OCI-LY3 (cell line): ENCODE data around the gene TNFSF12.

Experiments
- H2AFZ ChIP-seq: fragments of 200-600, 300-600 bp; shearing (Covaris generic); 2 replicates; pipeline ENCODE4 v1.6.0; 2014; ENCODE audit warnings: antibody characterized with exemption, low read depth, low read length
- H3K27ac ChIP-seq: fragments of 200-600, 300-600 bp; sonication (generic); 2 replicates; pipeline ENCODE4 v1.5.1; 2014; ENCODE audit warnings: mild to moderate bottlenecking, low read length, moderate library complexity, mixed read lengths
- H3K27me3 ChIP-seq: fragments of 200-600, 300-600 bp; sonication (generic); 2 replicates; pipeline ENCODE4 v1.6.1; 2014; ENCODE audit warnings: low read depth, low read length, mixed read lengths
- H3K36me3 ChIP-seq: fragments of 200-600, 300-600 bp; sonication (generic); replicated peaks from 2 replicates; pipeline ENCODE3; 2014; ENCODE audit warnings: low read depth, low read length, mixed read lengths
- H3K4me1 ChIP-seq: fragments of 300-600, 200-600 bp; sonication (generic); 2 replicates; pipeline ENCODE4 v1.6.1; 2014; ENCODE audit warnings: low read length, mixed read lengths
- H3K4me2 ChIP-seq: fragments of 200-600, 300-600 bp; sonication (generic); 2 replicates; pipeline ENCODE4 v1.6.1; 2014; ENCODE audit warnings: low read length, mixed read lengths
- H3K4me3 ChIP-seq: fragments of 300-600, 200-600 bp; sonication (generic); 2 replicates; pipeline ENCODE4 v1.5.1; 2014; ENCODE audit warnings: antibody characterized with exemption, mild to moderate bottlenecking, low read length, moderate library complexity
- H3K79me2 ChIP-seq: fragments of 300-600, 200-600 bp; shearing (Covaris generic); 2 replicates; pipeline ENCODE4 v1.6.1; 2014; ENCODE audit warnings: mild to moderate bottlenecking, low read length, mixed read lengths
- H3K9ac ChIP-seq: fragments of 300-600, 200-600 bp; shearing (Covaris generic); 2 replicates; pipeline ENCODE4 v1.6.0; 2014; ENCODE audit warnings: mild to moderate bottlenecking, low read length, moderate library complexity
- H3K9me3 ChIP-seq: fragments of 200-600, 300-600 bp; shearing (Covaris generic); 2 replicates; pipeline ENCODE4 v1.6.1; 2014; ENCODE audit warnings: low read length, mixed read lengths; ENCODE audit not compliant: insufficient read depth
- H4K20me1 ChIP-seq: fragments of 200-600, 300-600 bp; sonication (generic); 2 replicates; pipeline ENCODE4 v1.6.1; 2016; ENCODE audit warnings: low read length, mixed read lengths; ENCODE audit not compliant: insufficient read depth
- CTCF ChIP-seq: fragments of 200-600, 300-600 bp; sonication (generic); IDR thresholded peaks from 2 replicates; pipeline ENCODE4 v1.5.1; 2014; ENCODE audit warnings: antibody characterized with exemption, low read length, low read depth
- EZH2phosphoT487 ChIP-seq: fragments of 200-600 bp; shearing (Covaris generic); IDR thresholded peaks from 2 replicates; pipeline ENCODE4 v1.6.1; 2018; ENCODE audit warnings: antibody characterized with exemption, mixed run types, low read depth

TNFSF12 gene

GRCh38 chr17:7570351-7570750 is 21.5 kb downstream of the TNFSF12 start:
- Histone ChIP-seq H4K20me1 (peaks cover 17% of the 10 kb centered on the region), H3K27me3 (no peaks in the 10 kb centered on the region), H3K9me3 (no peaks in the 10 kb centered on the region), H3K4me1 (peaks cover 19% of the 10 kb centered on the region), H3K9ac (no peak overlapping the region), H3K79me2 (peaks cover 45% of the 10 kb centered on the region), H3K27ac (no peak overlapping the region), H3K4me3 (no peak overlapping the region), H2AFZ (no peak overlapping the region), H3K4me2 (no peak overlapping the region), H3K36me3 (peaks cover 37% of the 10 kb centered on the region)
- TF ChIP-seq EZH2phosphoT487 (no peak), CTCF (no peak)

- H3K4me1 ChIP-seq, result peaks cover 38% of the 10 kb centered on the region
- no peak overlapping the region; the same call in 1 of the 2 replicates for H2AFZ ChIP-seq
- TF ChIP-seq EZH2phosphoT487, result no peak
- no peak for TF ChIP-seq CTCF
- peak overlapping the region; percentile 96 for H3K4me3 ChIP-seq
- peak overlapping the region; percentile 87 for H3K9ac ChIP-seq
- peaks cover 60% of the 10 kb centered on the region for H3K79me2 ChIP-seq
- H3K9me3 ChIP-seq, result no peaks in the 10 kb centered on the region
- H3K27ac ChIP-seq, result peak overlapping the region; percentile 69
- peaks cover 36% of the 10 kb centered on the region for H4K20me1 ChIP-seq
- H3K4me2 ChIP-seq, result peak overlapping the region; percentile 91
- H3K36me3 ChIP-seq, result peaks cover 50% of the 10 kb centered on the region
- H3K27me3 ChIP-seq, result no peaks in the 10 kb centered on the region
Measured at GRCh38 chr17:7572338-7572587, 23.4 kb downstream of the TNFSF12 start.

- H3K9ac ChIP-seq, result peak overlapping the region; percentile 100
- H3K4me1 ChIP-seq, result peaks cover 43% of the 10 kb centered on the region
- peaks cover 55% of the 10 kb centered on the region for H3K36me3 ChIP-seq
- H4K20me1 ChIP-seq, result peaks cover 41% of the 10 kb centered on the region
- H3K9me3 ChIP-seq, result no peaks in the 10 kb centered on the region
- peak overlapping the region; percentile 95 for H3K27ac ChIP-seq
- H3K4me3 ChIP-seq, result peak overlapping the region; percentile 97
- no peak overlapping the region for H2AFZ ChIP-seq
- TF ChIP-seq EZH2phosphoT487, result no peak
- no peak for TF ChIP-seq CTCF
- peaks cover 64% of the 10 kb centered on the region for H3K79me2 ChIP-seq
- peak overlapping the region; percentile 75 for H3K4me2 ChIP-seq
- H3K27me3 ChIP-seq, result no peaks in the 10 kb centered on the region
Measured at GRCh38 chr17:7572588-7573323, 23.9 kb downstream of the TNFSF12 start.

GRCh38 chr17:7573324-7574080 is 24.6 kb downstream of the TNFSF12 start:
- Histone ChIP-seq H3K36me3 (peaks cover 59% of the 10 kb centered on the region), H3K79me2 (peaks cover 64% of the 10 kb centered on the region), H3K9me3 (no peaks in the 10 kb centered on the region), H3K9ac (peak overlapping the region; percentile 100), H3K4me1 (peaks cover 49% of the 10 kb centered on the region), H3K27ac (peak overlapping the region; percentile 95), H3K4me2 (peak overlapping the region; percentile 75), H3K4me3 (peak overlapping the region; percentile 97), H3K27me3 (no peaks in the 10 kb centered on the region), H2AFZ (no peak overlapping the region), H4K20me1 (peaks cover 45% of the 10 kb centered on the region)
- no peak for TF ChIP-seq CTCF
